ENCODE data around the gene CENPE. TPM values are rescaled to one million over a fixed set of nuclear protein-coding genes. Genes with fewer than 3 reads are reported as not detected.
A peak's percentile ranks its signal among the peaks of the same experiment; 100 is the strongest.
"Not testable (repeated sequence)": the region's sequence is repeated elsewhere in the genome, so short reads cannot be mapped to it uniquely, and the experiment has no call there.

The CENPE gene
- 16.8 and 30.7 TPM in 2 replicates for total RNA-seq (2014; rRNA removed; shearing (Covaris generic); ENCODE audit: low replicate concordance)

- Histone ChIP-seq H3K27ac (ENCODE audit: low read length) (peak within 1 kb of the TSS; percentile 20; the same call in 1 of the 2 replicates), H3K4me2 (ENCODE audit: low read depth, low read length, poor library complexity, severe bottlenecking) (peak within 1 kb of the TSS; percentile 70), H3K36me3 (ENCODE audit: insufficient read depth, low read length) (peaks cover 27% of the 10 kb centered on the region; the same call in 1 of the 2 replicates), H3K27me3 (ENCODE audit: low read length) (no peaks in the 10 kb centered on the region), H3K9me2 (replicated peaks; ENCODE audit: insufficient read depth, low read length) (no peaks in the 10 kb centered on the region), H3K9ac (ENCODE audit: low read length) (peak within 1 kb of the TSS; percentile 78), H3K79me2 (ENCODE audit: low read length) (peaks cover 25% of the 10 kb centered on the region), H3K4me1 (ENCODE audit: low read length) (peaks cover 19% of the 10 kb centered on the region), H3K4me3 (ENCODE audit: low read length) (peak within 1 kb of the TSS; percentile 87), H4K20me1 (ENCODE audit: insufficient read depth, low read depth, low read length) (no peaks in the 10 kb centered on the region), H2AFZ (ENCODE audit: low read length) (peak within 1 kb of the TSS; percentile 93), H3K9me3 (ENCODE audit: low read length) (no peaks in the 10 kb centered on the region)
- peak; percentile 97 for DNase-seq
Measured at GRCh38 chr4:103198111-103198765, at the start of gene CENPE. Gene CENPE, minus strand, starts transcription at chr4:103198343. Its CDS starts 24 bp downstream, at chr4:103198319.

GRCh38 chr4:103244251-103244650 is 46.1 kb upstream of the CENPE start:
- Histone ChIP-seq H3K9me2 (replicated peaks; ENCODE audit: insufficient read depth, low read length) (no peaks in the 10 kb centered on the region), H2AFZ (ENCODE audit: low read length) (no peak overlapping the region), H3K4me3 (ENCODE audit: low read length) (no peak overlapping the region), H3K36me3 (ENCODE audit: insufficient read depth, low read length) (no peaks in the 10 kb centered on the region), H3K79me2 (ENCODE audit: low read length) (no peaks in the 10 kb centered on the region), H3K9ac (ENCODE audit: low read length) (no peak overlapping the region), H3K4me1 (ENCODE audit: low read length) (no peaks in the 10 kb centered on the region), H3K27me3 (ENCODE audit: low read length) (no peaks in the 10 kb centered on the region), H4K20me1 (ENCODE audit: insufficient read depth, low read depth, low read length) (no peaks in the 10 kb centered on the region), H3K4me2 (ENCODE audit: low read depth, low read length, poor library complexity, severe bottlenecking) (no peak overlapping the region), H3K9me3 (ENCODE audit: low read length) (no peaks in the 10 kb centered on the region), H3K27ac (ENCODE audit: low read length) (no peak overlapping the region)
- no peak for DNase-seq

GRCh38 chr4:103230938-103231337 is 32.8 kb upstream of the CENPE start:
- not testable (repeated sequence) for H3K9ac ChIP-seq (ENCODE audit: low read length); H3K4me3 ChIP-seq (ENCODE audit: low read length); H3K27ac ChIP-seq (ENCODE audit: low read length); H3K9me2 ChIP-seq (replicated peaks; ENCODE audit: insufficient read depth, low read length); H3K9me3 ChIP-seq (ENCODE audit: low read length); H2AFZ ChIP-seq (ENCODE audit: low read length); H3K4me1 ChIP-seq (ENCODE audit: low read length); H3K27me3 ChIP-seq (ENCODE audit: low read length); H4K20me1 ChIP-seq (ENCODE audit: insufficient read depth, low read depth, low read length); H3K36me3 ChIP-seq (ENCODE audit: insufficient read depth, low read length); DNase-seq; H3K4me2 ChIP-seq (ENCODE audit: low read depth, low read length, poor library complexity, severe bottlenecking); H3K79me2 ChIP-seq (ENCODE audit: low read length)

GRCh38 chr4:103223556-103223955 is 25.4 kb upstream of the CENPE start:
- H3K4me3 ChIP-seq (ENCODE audit: low read length); H3K36me3 ChIP-seq (ENCODE audit: insufficient read depth, low read length); H3K9me3 ChIP-seq (ENCODE audit: low read length); H3K9me2 ChIP-seq (replicated peaks; ENCODE audit: insufficient read depth, low read length); H3K27ac ChIP-seq (ENCODE audit: low read length); H3K4me2 ChIP-seq (ENCODE audit: low read depth, low read length, poor library complexity, severe bottlenecking); H3K9ac ChIP-seq (ENCODE audit: low read length); H4K20me1 ChIP-seq (ENCODE audit: insufficient read depth, low read depth, low read length); H3K79me2 ChIP-seq (ENCODE audit: low read length); H3K27me3 ChIP-seq (ENCODE audit: low read length); H3K4me1 ChIP-seq (ENCODE audit: low read length); DNase-seq; H2AFZ ChIP-seq (ENCODE audit: low read length): not testable (repeated sequence)

- Histone ChIP-seq H3K9me3 (ENCODE audit: low read length) (no peaks in the 10 kb centered on the region), H3K9me2 (replicated peaks; ENCODE audit: insufficient read depth, low read length) (no peaks in the 10 kb centered on the region), H3K9ac (ENCODE audit: low read length) (no peak overlapping the region), H3K4me1 (ENCODE audit: low read length) (no peaks in the 10 kb centered on the region), H3K36me3 (ENCODE audit: insufficient read depth, low read length) (no peaks in the 10 kb centered on the region), H3K79me2 (ENCODE audit: low read length) (no peaks in the 10 kb centered on the region), H3K27ac (ENCODE audit: low read length) (no peak overlapping the region), H4K20me1 (ENCODE audit: insufficient read depth, low read depth, low read length) (no peaks in the 10 kb centered on the region), H2AFZ (ENCODE audit: low read length) (peak overlapping the region; percentile 62; the same call in 1 of the 2 replicates), H3K4me3 (ENCODE audit: low read length) (no peak overlapping the region), H3K4me2 (ENCODE audit: low read depth, low read length, poor library complexity, severe bottlenecking) (no peak overlapping the region), H3K27me3 (ENCODE audit: low read length) (no peaks in the 10 kb centered on the region)
- no peak for DNase-seq
Measured at GRCh38 chr4:103207673-103208072, 9.5 kb upstream of the CENPE start.

GRCh38 chr4:103204111-103204510 is 6.0 kb upstream of the CENPE start:
- Histone ChIP-seq H3K36me3 (ENCODE audit: insufficient read depth, low read length) (no peaks in the 10 kb centered on the region), H3K4me1 (ENCODE audit: low read length) (no peaks in the 10 kb centered on the region), H3K9me3 (ENCODE audit: low read length) (no peaks in the 10 kb centered on the region), H4K20me1 (ENCODE audit: insufficient read depth, low read depth, low read length) (no peaks in the 10 kb centered on the region), H3K9ac (ENCODE audit: low read length) (no peak overlapping the region), H3K27me3 (ENCODE audit: low read length) (no peaks in the 10 kb centered on the region), H2AFZ (ENCODE audit: low read length) (no peak overlapping the region), H3K27ac (ENCODE audit: low read length) (no peak overlapping the region), H3K4me2 (ENCODE audit: low read depth, low read length, poor library complexity, severe bottlenecking) (no peak overlapping the region), H3K79me2 (ENCODE audit: low read length) (no peaks in the 10 kb centered on the region), H3K9me2 (replicated peaks; ENCODE audit: insufficient read depth, low read length) (no peaks in the 10 kb centered on the region), H3K4me3 (ENCODE audit: low read length) (no peak overlapping the region)
- peak; percentile 49 for DNase-seq

GRCh38 chr4:103201724-103202123 is 3.6 kb upstream of the CENPE start:
- no peak overlapping the region for H3K9ac ChIP-seq (ENCODE audit: low read length)
- H3K27ac ChIP-seq (ENCODE audit: low read length), result no peak overlapping the region
- H3K27me3 ChIP-seq (ENCODE audit: low read length), result no peaks in the 10 kb centered on the region
- H4K20me1 ChIP-seq (ENCODE audit: insufficient read depth, low read depth, low read length), result no peaks in the 10 kb centered on the region
- no peak for DNase-seq
- peaks cover 14% of the 10 kb centered on the region for H3K79me2 ChIP-seq (ENCODE audit: low read length)
- H3K4me2 ChIP-seq (ENCODE audit: low read depth, low read length, poor library complexity, severe bottlenecking), result no peak overlapping the region
- no peak overlapping the region for H3K4me3 ChIP-seq (ENCODE audit: low read length)
- H3K4me1 ChIP-seq (ENCODE audit: low read length), result peaks cover 10% of the 10 kb centered on the region
- H3K9me3 ChIP-seq (ENCODE audit: low read length), result no peaks in the 10 kb centered on the region
- H2AFZ ChIP-seq (ENCODE audit: low read length), result no peak overlapping the region
- H3K9me2 ChIP-seq (replicated peaks; ENCODE audit: insufficient read depth, low read length), result no peaks in the 10 kb centered on the region
- H3K36me3 ChIP-seq (ENCODE audit: insufficient read depth, low read length), result no peaks in the 10 kb centered on the region

- Histone ChIP-seq H3K9ac (ENCODE audit: low read length) (no peak overlapping the region), H2AFZ (ENCODE audit: low read length) (no peak overlapping the region), H3K4me1 (ENCODE audit: low read length) (peaks cover 15% of the 10 kb centered on the region), H3K36me3 (ENCODE audit: insufficient read depth, low read length) (no peaks in the 10 kb centered on the region; the same call in 1 of the 2 replicates), H3K27me3 (ENCODE audit: low read length) (no peaks in the 10 kb centered on the region), H3K4me3 (ENCODE audit: low read length) (no peak overlapping the region), H3K9me2 (replicated peaks; ENCODE audit: insufficient read depth, low read length) (no peaks in the 10 kb centered on the region), H4K20me1 (ENCODE audit: insufficient read depth, low read depth, low read length) (no peaks in the 10 kb centered on the region), H3K9me3 (ENCODE audit: low read length) (no peaks in the 10 kb centered on the region), H3K4me2 (ENCODE audit: low read depth, low read length, poor library complexity, severe bottlenecking) (no peak overlapping the region), H3K27ac (ENCODE audit: low read length) (no peak overlapping the region), H3K79me2 (ENCODE audit: low read length) (peaks cover 19% of the 10 kb centered on the region)
- no peak for DNase-seq
Measured at GRCh38 chr4:103201253-103201652, 3.1 kb upstream of the CENPE start.
